OCI-LY7 (cell line): ENCODE measurements around the gene MYEOV. TPM values are rescaled to one million over a fixed set of nuclear protein-coding genes. Genes with fewer than 3 reads are reported as not detected.

Source experiments
- BruUV-seq: library from RNA; stranded (reverse); fragments of 400-500 nt; replicated peaks from 2 replicates; lab custom pipeline; 2021; lab: Mats Ljungman, UMichigan
- CTCF ChIA-PET: fragments of 300-600 bp; sonication (Branson Sonifier 250); formaldehyde crosslinking; loops from one replicate; lab custom pipeline; 2022; ENCODE audit warnings: antibody characterized with exemption; ENCODE audit not compliant: unreplicated experiment; lab: Charles Lee
- POLR2A ChIA-PET: fragments of 300-600 bp; sonication (Branson Sonifier 250); formaldehyde crosslinking; loops from one replicate; lab custom pipeline; 2022; ENCODE audit warnings: antibody characterized with exemption; lab: Charles Lee
- DNase-seq: peaks from one replicate; pipeline ENCODE4 v3.0.0-alpha.2; 2015; ENCODE audit warnings: low spot score
- H2AFZ ChIP-seq: fragments of 200-600 bp; sonication (generic), shearing (Covaris generic); 2 replicates; pipeline ENCODE4 v1.6.1; 2014; ENCODE audit warnings: mild to moderate bottlenecking, antibody characterized with exemption, low read length, moderate library complexity
- H3K27ac ChIP-seq: fragments of 200-600 bp; sonication (generic); 2 replicates; pipeline ENCODE4 v1.5.1; 2014; ENCODE audit warnings: mixed run types, low read depth, mild to moderate bottlenecking, moderate library complexity, low read length, inconsistent platforms; ENCODE audit not compliant: poor library complexity, severe bottlenecking
- H3K36me3 ChIP-seq: fragments of 200-600 bp; sonication (generic); 2 replicates; pipeline ENCODE4 v1.6.1; 2014; ENCODE audit warnings: mild to moderate bottlenecking, antibody characterized with exemption, low read length, moderate library complexity, mixed read lengths; ENCODE audit not compliant: insufficient read depth
- H3K4me1 ChIP-seq: fragments of 200-600 bp; sonication (generic); 2 replicates; pipeline ENCODE4 v1.5.1; 2014; ENCODE audit warnings: mild to moderate bottlenecking, low read length; ENCODE audit not compliant: insufficient read depth, poor library complexity, severe bottlenecking
- H3K4me2 ChIP-seq: fragments of 200-600 bp; sonication (generic); 2 replicates; pipeline ENCODE4 v1.6.1; 2014; ENCODE audit warnings: mild to moderate bottlenecking, low read length
- H3K4me3 ChIP-seq: fragments of 200-600 bp; sonication (generic); 2 replicates; pipeline ENCODE4 v1.5.1; 2014; ENCODE audit warnings: mild to moderate bottlenecking, low read depth, low read length; ENCODE audit not compliant: poor library complexity, severe bottlenecking
- H3K79me2 ChIP-seq: fragments of 200-600 bp; sonication (generic); 2 replicates; pipeline ENCODE4 v1.6.1; 2016; ENCODE audit warnings: low read depth, mild to moderate bottlenecking, low read length, moderate library complexity, mixed read lengths; ENCODE audit not compliant: insufficient read depth
- H3K9me2 ChIP-seq: fragments of 200-600 bp; sonication (generic); 2 replicates; pipeline ENCODE4 v1.6.1; 2016; ENCODE audit warnings: mild to moderate bottlenecking, low read length, mixed read lengths; ENCODE audit not compliant: insufficient read depth
- H3K9me3 ChIP-seq: fragments of 200-600 bp; sonication (generic); 2 replicates; pipeline ENCODE4 v1.6.1; 2014; ENCODE audit warnings: mild to moderate bottlenecking, mixed run types, low read length, mixed read lengths
- H4K20me1 ChIP-seq: fragments of 200-600 bp; sonication (generic); 2 replicates; pipeline ENCODE4 v1.6.1; 2014; ENCODE audit warnings: mild to moderate bottlenecking, antibody characterized with exemption, low read length, moderate library complexity, mixed read lengths; ENCODE audit not compliant: insufficient read depth
- EZH2phosphoT487 ChIP-seq: fragments of 200-600 bp; sonication (generic); IDR thresholded peaks from 2 replicates; pipeline ENCODE4 v1.6.1; 2018; ENCODE audit warnings: low read depth, borderline replicate concordance, mild to moderate bottlenecking, mixed run types, antibody characterized with exemption, low read length, moderate library complexity, mixed read lengths
- intact Hi-C: fragments of 100-400 bp; cut with micrococcal nuclease; formaldehyde crosslinking; loops from one replicate; pipeline ENCODE4 v1.10.0; 2022; ENCODE audit not compliant: unreplicated experiment
- total RNA-seq, 2 experiments: library from RNA; depleted of rRNA in 1 of 2; stranded (reverse); fragments of >200 nt in 1 of 2; shearing (Covaris generic) in 1 of 2; gene quantifications; 2 replicates each; pipeline ENCODE4 v1.2.3, GENCODE V29; 2014 to 2022
- TF ChIP-seq, protein P1 (sequence below): fragments of 200-600 bp; sonication (generic); conservative IDR thresholded peaks from 2 replicates; pipeline ENCODE4 v1.5.1; 2014; ENCODE audit warnings: mild to moderate bottlenecking, antibody characterized with exemption, low read length, moderate library complexity, mixed read lengths

The MYEOV gene
- total RNA-seq, 2 experiments from 2014 or later = 3.2 to 7.7 TPM

DNA sequence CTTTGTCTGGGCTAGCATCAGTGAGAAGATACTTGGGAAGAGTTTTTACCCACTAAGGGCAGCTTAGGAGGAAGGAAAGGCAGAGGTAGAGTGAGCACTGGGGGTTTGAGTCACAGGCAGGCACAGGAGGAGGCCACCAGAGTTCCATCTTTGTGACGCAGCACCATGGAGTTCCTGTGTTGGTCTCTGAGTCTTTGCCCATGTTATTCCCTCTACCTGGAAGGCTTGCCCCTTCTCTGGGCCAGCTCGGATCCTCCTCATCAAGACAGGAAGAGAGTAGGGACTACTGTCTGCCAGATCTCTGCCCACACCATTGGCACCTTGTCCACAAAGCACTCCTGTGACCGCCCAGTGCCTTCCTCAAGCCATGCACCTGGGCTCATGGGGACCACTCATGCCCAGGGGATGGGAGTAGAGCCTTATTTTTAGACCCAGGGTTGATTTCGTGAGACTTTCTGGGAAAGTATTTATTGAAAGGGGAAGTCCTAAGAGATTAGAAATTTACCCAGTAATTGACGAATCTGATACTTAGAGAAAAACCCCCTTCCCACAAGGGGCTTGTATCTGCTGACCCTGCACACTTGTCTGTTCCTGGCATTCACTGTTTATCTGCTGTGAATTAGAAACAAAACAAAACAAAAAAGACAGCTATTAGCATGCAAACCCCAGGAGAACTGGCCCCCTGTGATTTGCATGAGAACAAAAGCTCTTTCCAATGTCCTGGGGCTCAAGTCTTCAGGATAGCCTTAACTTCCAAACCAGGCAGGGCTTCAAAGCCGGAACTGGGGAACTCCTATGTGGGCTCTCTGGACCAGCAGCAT lies 35.9 kb upstream of the MYEOV start:
- H3K9me3 ChIP-seq = no peaks in the 10 kb centered on the region
- intact Hi-C loops = no loop called here
- no peaks in the 10 kb centered on the region for H3K36me3 ChIP-seq
- POLR2A ChIA-PET = no interaction called here
- no peak for TF ChIP-seq EZH2phosphoT487
- TF ChIP-seq, protein P1, sequence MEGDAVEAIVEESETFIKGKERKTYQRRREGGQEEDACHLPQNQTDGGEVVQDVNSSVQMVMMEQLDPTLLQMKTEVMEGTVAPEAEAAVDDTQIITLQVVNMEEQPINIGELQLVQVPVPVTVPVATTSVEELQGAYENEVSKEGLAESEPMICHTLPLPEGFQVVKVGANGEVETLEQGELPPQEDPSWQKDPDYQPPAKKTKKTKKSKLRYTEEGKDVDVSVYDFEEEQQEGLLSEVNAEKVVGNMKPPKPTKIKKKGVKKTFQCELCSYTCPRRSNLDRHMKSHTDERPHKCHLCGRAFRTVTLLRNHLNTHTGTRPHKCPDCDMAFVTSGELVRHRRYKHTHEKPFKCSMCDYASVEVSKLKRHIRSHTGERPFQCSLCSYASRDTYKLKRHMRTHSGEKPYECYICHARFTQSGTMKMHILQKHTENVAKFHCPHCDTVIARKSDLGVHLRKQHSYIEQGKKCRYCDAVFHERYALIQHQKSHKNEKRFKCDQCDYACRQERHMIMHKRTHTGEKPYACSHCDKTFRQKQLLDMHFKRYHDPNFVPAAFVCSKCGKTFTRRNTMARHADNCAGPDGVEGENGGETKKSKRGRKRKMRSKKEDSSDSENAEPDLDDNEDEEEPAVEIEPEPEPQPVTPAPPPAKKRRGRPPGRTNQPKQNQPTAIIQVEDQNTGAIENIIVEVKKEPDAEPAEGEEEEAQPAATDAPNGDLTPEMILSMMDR = no peak
- no peak overlapping the region for H3K4me3 ChIP-seq
- no peak for DNase-seq
- no peaks in the 10 kb centered on the region for H4K20me1 ChIP-seq
- no peaks in the 10 kb centered on the region for H3K4me1 ChIP-seq
- CTCF ChIA-PET = no interaction called here
- H3K27ac ChIP-seq = no peak overlapping the region
- no peaks in the 10 kb centered on the region for H3K9me2 ChIP-seq
- no peak overlapping the region for H2AFZ ChIP-seq
- no TSS peak for BruUV-seq
- H3K4me2 ChIP-seq = no peak overlapping the region
- H3K79me2 ChIP-seq = no peaks in the 10 kb centered on the region

DNA sequence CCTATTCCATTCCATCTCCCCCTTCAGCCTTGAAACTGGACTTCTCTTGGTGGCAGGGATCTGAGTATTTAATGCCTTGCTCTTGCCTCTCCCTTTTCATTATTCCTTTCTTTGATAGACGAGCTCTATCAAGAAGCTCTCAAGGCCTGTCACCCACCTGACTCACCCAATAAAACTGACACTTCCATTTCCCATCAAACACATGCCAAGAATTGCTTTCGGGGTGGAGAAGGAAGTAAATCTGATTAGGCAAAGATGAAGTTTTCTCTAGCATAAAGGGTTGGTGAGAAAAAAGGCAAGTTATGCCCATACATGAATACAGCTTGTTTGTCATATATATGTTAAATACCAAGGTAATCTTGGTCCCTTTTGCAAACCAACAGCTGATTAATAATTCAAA lies 34.9 kb upstream of the MYEOV start:
- DNase-seq = no peak
- Histone ChIP-seq H3K4me3 (no peak overlapping the region), H2AFZ (no peak overlapping the region), H3K4me1 (no peaks in the 10 kb centered on the region), H3K4me2 (no peak overlapping the region), H3K9me3 (no peaks in the 10 kb centered on the region), H3K36me3 (no peaks in the 10 kb centered on the region), H3K27ac (no peak overlapping the region), H3K79me2 (no peaks in the 10 kb centered on the region), H3K9me2 (no peaks in the 10 kb centered on the region), H4K20me1 (no peaks in the 10 kb centered on the region)
- BruUV-seq = no TSS peak
- intact Hi-C loops = no loop called here
- TF ChIP-seq, protein P1 = no peak
- TF ChIP-seq EZH2phosphoT487 = no peak
- POLR2A ChIA-PET = no interaction called here
- CTCF ChIA-PET = no interaction called here

DNA sequence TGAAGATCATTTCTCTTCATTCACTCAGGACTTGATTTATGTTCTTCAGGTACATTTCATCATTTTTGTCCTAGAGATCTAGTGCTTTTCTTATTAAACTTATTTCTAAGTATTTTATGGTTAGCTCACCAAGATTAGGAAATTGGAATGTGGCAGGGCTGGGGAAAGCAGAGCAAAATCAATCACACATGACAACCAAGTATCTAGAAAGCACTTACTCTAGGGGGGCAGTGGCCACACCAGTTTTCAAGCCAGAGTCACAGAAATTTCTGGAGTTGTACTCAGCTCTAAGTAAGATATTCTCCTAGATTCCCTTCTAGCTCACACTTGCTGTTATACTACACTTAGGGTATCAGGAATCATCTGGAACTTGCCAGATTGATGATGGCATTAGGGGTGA lies 33.3 kb upstream of the MYEOV start:
- TF ChIP-seq, protein P1 = no peak
- ChIA-PET CTCF (no interaction called here), POLR2A (no interaction called here)
- no TSS peak for BruUV-seq
- no peaks in the 10 kb centered on the region for H3K79me2 ChIP-seq
- H3K36me3 ChIP-seq = no peaks in the 10 kb centered on the region
- no peak overlapping the region for H3K4me3 ChIP-seq
- DNase-seq = no peak
- H3K27ac ChIP-seq = no peak overlapping the region
- no peaks in the 10 kb centered on the region for H3K9me3 ChIP-seq
- no peaks in the 10 kb centered on the region for H4K20me1 ChIP-seq
- H3K9me2 ChIP-seq = no peaks in the 10 kb centered on the region
- H2AFZ ChIP-seq = no peak overlapping the region
- intact Hi-C loops = no loop called here
- no peaks in the 10 kb centered on the region for H3K4me1 ChIP-seq
- H3K4me2 ChIP-seq = no peak overlapping the region
